A673 (cell line): ENCODE data around the gene ZFTA. TPM values are rescaled to one million over a fixed set of nuclear protein-coding genes. Genes with fewer than 3 reads are reported as not detected.

Experiments used
- BruUV-seq: library from RNA; stranded (reverse); fragments of 400-500 nt; replicated peaks from 2 replicates; lab custom pipeline; 2021; lab: Mats Ljungman, UMichigan
- CTCF ChIA-PET: fragments of 300-600 bp; sonication (Branson Sonifier 250); formaldehyde crosslinking; loops from one replicate; lab custom pipeline; 2022; ENCODE audit warnings: antibody characterized with exemption; lab: Charles Lee
- POLR2A ChIA-PET: fragments of 300-600 bp; sonication (Branson Sonifier 250); formaldehyde crosslinking; loops from one replicate; lab custom pipeline; 2022; ENCODE audit warnings: antibody characterized with exemption; ENCODE audit not compliant: low non-redundant PET; lab: Charles Lee
- DNase-seq: peaks from one replicate; pipeline ENCODE4 v3.0.0-alpha.2; 2015; ENCODE audit warnings: low spot score
- H3K27ac ChIP-seq: fragments of 200-600 bp; sonication (generic); 2 replicates; pipeline ENCODE4 v1.5.1; 2016; ENCODE audit warnings: mixed run types, low read depth, mild to moderate bottlenecking, mixed read lengths, antibody characterized with exemption, low read length; ENCODE audit not compliant: poor library complexity, severe bottlenecking
- H3K27me3 ChIP-seq: fragments of 200-600 bp; sonication (generic); replicated peaks from 2 replicates; pipeline ENCODE4 v1.6.1; 2017; ENCODE audit warnings: mixed run types, low read depth, mild to moderate bottlenecking, mixed read lengths, antibody characterized with exemption, low read length; ENCODE audit not compliant: insufficient read depth, poor library complexity
- H3K36me3 ChIP-seq: fragments of 200-600 bp; sonication (generic); 2 replicates; pipeline ENCODE4 v1.6.1; 2016; ENCODE audit warnings: mixed run types, mild to moderate bottlenecking, mixed read lengths, antibody characterized with exemption, low read length; ENCODE audit not compliant: insufficient read depth, poor library complexity, severe bottlenecking
- H3K4me1 ChIP-seq: fragments of 200-600 bp; sonication (generic); 2 replicates; pipeline ENCODE4 v1.6.1; 2017; ENCODE audit warnings: mixed run types, mild to moderate bottlenecking, mixed read lengths, antibody characterized with exemption, low read length; ENCODE audit not compliant: insufficient read depth, poor library complexity, severe bottlenecking
- H3K4me3 ChIP-seq: fragments of 200-600 bp; sonication (generic); 2 replicates; pipeline ENCODE4 v1.5.1; 2016; ENCODE audit warnings: low read depth, mixed run types, mild to moderate bottlenecking, mixed read lengths, low read length; ENCODE audit not compliant: poor library complexity, severe bottlenecking
- H3K9me3 ChIP-seq: fragments of 200-600 bp; sonication (generic); 2 replicates; pipeline ENCODE4 v1.6.1; 2016; ENCODE audit warnings: mixed run types, low read depth, mild to moderate bottlenecking, mixed read lengths, antibody characterized with exemption, low read length; ENCODE audit not compliant: poor library complexity, severe bottlenecking
- EZH2 ChIP-seq: fragments of 200-600 bp; sonication (generic); IDR thresholded peaks from 2 replicates; pipeline ENCODE4 v1.6.1; 2017; ENCODE audit warnings: borderline replicate concordance, low read depth, mild to moderate bottlenecking, mixed read lengths, antibody characterized with exemption, low read length; ENCODE audit not compliant: poor library complexity, severe bottlenecking
- intact Hi-C: fragments of 100-400 bp; cut with micrococcal nuclease; formaldehyde crosslinking; loops from one replicate; pipeline ENCODE4 v1.10.0; 2022; ENCODE audit not compliant: unreplicated experiment
- total RNA-seq: library from RNA; stranded (reverse); gene quantifications from 2 replicates; pipeline ENCODE4 v1.2.3, GENCODE V29; 2021
- TF ChIP-seq, protein P1 (sequence below): fragments of 300-800, 200-600 bp; sonication (generic); conservative IDR thresholded peaks from 2 replicates; pipeline ENCODE4 v1.5.1; 2017; ENCODE audit warnings: low read depth, mild to moderate bottlenecking, antibody characterized with exemption, low read length, moderate library complexity, mixed read lengths

Gene ZFTA
- total RNA-seq, 1 experiment from 2014 or later = 36.1 TPM

DNA sequence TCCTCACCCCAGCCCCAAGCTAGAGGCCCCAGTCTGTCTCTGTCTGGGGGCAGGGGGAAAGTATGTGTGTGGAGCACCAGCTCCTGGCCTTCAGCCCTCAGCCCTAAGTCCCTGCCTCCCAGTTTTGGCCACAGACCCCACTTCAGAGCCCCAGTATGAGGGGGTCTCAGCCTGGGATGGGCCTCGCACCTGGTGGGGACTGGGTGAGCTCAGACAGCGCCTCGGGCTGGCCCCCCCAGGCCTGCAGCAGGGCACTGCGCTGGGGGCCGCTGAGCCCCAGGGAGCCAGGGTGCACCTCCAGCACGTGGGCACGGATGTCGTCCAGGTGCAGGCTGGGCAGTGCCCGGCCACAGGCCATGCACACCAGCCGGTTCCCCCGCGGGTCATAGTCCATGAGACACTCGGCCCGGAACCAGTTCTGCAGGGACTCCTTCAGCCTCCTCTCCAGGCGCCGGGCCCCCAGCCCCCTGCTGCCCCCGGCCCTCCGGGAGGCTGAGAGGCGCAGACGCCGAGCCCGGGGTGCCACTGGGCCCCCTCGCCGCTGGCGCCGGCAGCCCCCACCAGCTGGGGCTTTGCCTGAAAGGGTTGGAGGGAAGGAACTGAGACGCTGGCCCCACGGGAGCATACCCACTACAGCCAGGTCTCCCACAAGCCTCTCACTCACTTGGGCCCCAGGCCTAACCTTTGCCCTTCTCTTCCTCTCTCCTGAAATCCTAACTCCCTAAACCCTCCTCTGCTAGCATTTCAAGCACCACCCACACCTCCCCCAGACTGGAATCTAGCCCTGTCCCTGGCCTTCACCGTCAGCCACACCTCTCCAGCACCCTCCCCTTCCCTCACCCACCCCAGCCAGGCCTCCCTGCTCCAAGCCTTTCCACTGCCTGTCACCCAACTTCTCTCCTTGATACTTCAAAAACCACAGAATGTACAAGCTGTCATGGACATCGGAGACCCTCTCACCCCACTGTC is 3.6 kb downstream of the ZFTA start:
- Histone ChIP-seq H3K4me1 (peaks cover 83% of the 10 kb centered on the region), H3K36me3 (peaks cover 13% of the 10 kb centered on the region), H3K4me3 (no peak overlapping the region), H3K27ac (peak overlapping the region; percentile 81), H3K9me3 (no peaks in the 10 kb centered on the region), H3K27me3 (no peaks in the 10 kb centered on the region)
- DNase-seq = peak; percentile 46
- TF ChIP-seq EZH2 = no peak
- TF ChIP-seq, protein P1, sequence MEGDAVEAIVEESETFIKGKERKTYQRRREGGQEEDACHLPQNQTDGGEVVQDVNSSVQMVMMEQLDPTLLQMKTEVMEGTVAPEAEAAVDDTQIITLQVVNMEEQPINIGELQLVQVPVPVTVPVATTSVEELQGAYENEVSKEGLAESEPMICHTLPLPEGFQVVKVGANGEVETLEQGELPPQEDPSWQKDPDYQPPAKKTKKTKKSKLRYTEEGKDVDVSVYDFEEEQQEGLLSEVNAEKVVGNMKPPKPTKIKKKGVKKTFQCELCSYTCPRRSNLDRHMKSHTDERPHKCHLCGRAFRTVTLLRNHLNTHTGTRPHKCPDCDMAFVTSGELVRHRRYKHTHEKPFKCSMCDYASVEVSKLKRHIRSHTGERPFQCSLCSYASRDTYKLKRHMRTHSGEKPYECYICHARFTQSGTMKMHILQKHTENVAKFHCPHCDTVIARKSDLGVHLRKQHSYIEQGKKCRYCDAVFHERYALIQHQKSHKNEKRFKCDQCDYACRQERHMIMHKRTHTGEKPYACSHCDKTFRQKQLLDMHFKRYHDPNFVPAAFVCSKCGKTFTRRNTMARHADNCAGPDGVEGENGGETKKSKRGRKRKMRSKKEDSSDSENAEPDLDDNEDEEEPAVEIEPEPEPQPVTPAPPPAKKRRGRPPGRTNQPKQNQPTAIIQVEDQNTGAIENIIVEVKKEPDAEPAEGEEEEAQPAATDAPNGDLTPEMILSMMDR = no peak
- CTCF ChIA-PET = interaction anchor here (0.6 to 1.4 kb wide), 3 partner anchors 26 to 181 kb away, joined by 3 to 12 read pairs (median 3); no protein-coding TSS in a partner anchor
- POLR2A ChIA-PET = no interaction called here
- BruUV-seq = no TSS peak
- intact Hi-C loops = loop anchor here (5.0 to 10.0 kb wide), 3 partner anchors 62 to 220 kb away; partner anchors contain the start of gene OTUB1

DNA sequence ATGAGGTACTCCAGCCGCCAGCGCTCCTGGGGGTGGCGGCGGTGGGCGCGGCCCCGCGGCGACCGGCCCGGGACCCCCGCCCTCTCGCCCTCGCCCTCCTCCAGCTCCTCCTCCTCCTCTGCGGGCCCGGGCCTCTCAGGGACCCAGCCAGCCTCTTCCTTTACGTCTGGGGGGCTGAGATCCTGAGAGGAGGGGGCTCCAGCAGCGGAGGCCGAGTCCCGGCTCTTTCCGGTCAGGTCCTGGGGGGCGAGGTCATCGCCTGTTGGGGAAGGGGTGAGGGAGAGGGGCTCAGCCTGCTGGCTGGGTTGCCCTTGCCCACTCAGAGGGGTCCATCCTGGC is 4.3 kb downstream of the ZFTA start:
- H3K27ac ChIP-seq = peak overlapping the region; percentile 81
- H3K27me3 ChIP-seq = no peaks in the 10 kb centered on the region
- ChIA-PET POLR2A (no interaction called here), CTCF (no interaction called here)
- peaks cover 19% of the 10 kb centered on the region for H3K36me3 ChIP-seq
- no peak overlapping the region for H3K4me3 ChIP-seq
- intact Hi-C loops = loop anchor here (10.0 kb wide), 1 partner anchor 220 kb away; the partner anchor contains the start of gene OTUB1
- TF ChIP-seq EZH2 = no peak
- TF ChIP-seq, protein P1 = no peak
- no peaks in the 10 kb centered on the region for H3K9me3 ChIP-seq
- no TSS peak for BruUV-seq
- no peak for DNase-seq
- peaks cover 77% of the 10 kb centered on the region for H3K4me1 ChIP-seq

DNA sequence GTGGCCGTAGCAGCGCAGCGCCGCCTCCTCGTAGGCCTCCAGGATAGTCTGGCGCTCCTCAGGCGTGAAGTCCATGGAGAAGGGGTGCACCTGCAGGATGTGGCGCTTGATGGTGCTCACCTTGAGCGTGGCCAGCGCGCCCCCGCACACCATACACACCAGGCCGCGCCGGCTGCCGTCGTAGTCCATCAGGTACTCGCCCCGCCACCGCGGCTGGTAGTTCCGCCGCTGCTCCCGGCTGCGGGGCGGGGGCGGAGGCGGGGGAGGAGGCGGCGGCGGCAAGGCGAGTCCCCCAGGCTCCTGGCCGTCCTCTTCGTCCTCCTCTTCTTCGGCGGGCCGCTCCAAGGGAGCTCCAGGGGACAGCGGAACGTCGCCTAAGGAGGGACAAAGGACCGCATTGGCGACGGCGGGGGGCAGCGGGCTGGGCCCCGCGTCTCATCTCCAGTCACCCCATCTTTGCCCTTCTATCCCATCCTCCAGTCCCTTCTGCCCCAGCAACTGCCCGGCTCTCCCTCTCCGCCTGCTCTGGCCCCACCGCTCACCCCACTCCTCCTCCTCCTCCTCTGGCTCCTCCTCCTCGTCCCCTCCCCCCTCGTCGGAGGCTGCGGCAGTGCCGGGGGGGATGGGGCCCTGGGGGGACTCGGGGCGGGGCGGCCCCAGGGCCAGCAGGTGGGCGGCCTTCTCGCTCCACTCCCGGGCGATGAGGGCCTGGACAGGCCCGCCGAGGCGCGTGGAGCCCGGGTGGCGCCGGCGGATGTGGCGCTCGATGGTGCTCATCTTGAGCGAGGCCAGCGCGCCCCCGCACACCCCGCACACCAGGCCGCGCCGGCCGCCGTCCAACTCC is 4.9 kb downstream of the ZFTA start:
- Histone ChIP-seq H3K27me3 (no peaks in the 10 kb centered on the region), H3K4me3 (peak overlapping the region; percentile 63), H3K36me3 (peaks cover 23% of the 10 kb centered on the region), H3K9me3 (no peaks in the 10 kb centered on the region), H3K27ac (peak overlapping the region; percentile 81), H3K4me1 (peaks cover 74% of the 10 kb centered on the region)
- DNase-seq = peak; percentile 72
- CTCF ChIA-PET = no interaction called here
- TF ChIP-seq, protein P1 = no peak
- TF ChIP-seq EZH2 = no peak
- POLR2A ChIA-PET = interaction anchor here (0.5 kb wide), 1 partner anchor 17 kb away, joined by 3 read pairs; no protein-coding TSS in a partner anchor
- no TSS peak for BruUV-seq
- intact Hi-C loops = loop anchor here (10.0 kb wide), 1 partner anchor 221 kb away; the partner anchor contains the start of gene OTUB1
